T-helper 9 cell (primary cell): ENCODE results near the gene RAP2C.

Experiments used
- DNase-seq: peaks from one replicate; pipeline ENCODE4 v3.0.0-alpha.2; 2020
- total RNA-seq, 2 donors: gene quantifications; one replicate each; lab custom pipeline; 2026; lab: John Stamatoyannopoulos, UW

Gene RAP2C
- total RNA-seq, result 75.1 to 95.3 reads per million in 2 donors

- DNase-seq, result peak; percentile 40
These were observed at the start of gene RAP2C for GRCh38 chrX:132219343-132219768. TSS of gene RAP2C (minus strand) at chrX:132219447. CDS start at chrX:132217268, 2,179 bp downstream.

GRCh38 chrX:132267392-132267791 is 48.1 kb upstream of the RAP2C start:
- no peak for DNase-seq

GRCh38 chrX:132266583-132267355 is 47.5 kb upstream of the RAP2C start:
- no peak for DNase-seq

GRCh38 chrX:132263127-132263526 is 43.9 kb upstream of the RAP2C start:
- no peak for DNase-seq

- no peak for DNase-seq
These were observed 39.3 kb upstream of the RAP2C start for GRCh38 chrX:132258509-132258908.

GRCh38 chrX:132257116-132257515 is 37.9 kb upstream of the RAP2C start:
- DNase-seq, result no peak

- DNase-seq, result no peak
These were observed 16.9 kb upstream of the RAP2C start for GRCh38 chrX:132236121-132236520.

- no peak for DNase-seq
These were observed 16.2 kb upstream of the RAP2C start for GRCh38 chrX:132235488-132235887.

GRCh38 chrX:132231587-132231986 is 12.3 kb upstream of the RAP2C start:
- no peak for DNase-seq

- no peak for DNase-seq
These were observed 8.3 kb upstream of the RAP2C start for GRCh38 chrX:132227383-132228112.

GRCh38 chrX:132226169-132226568 is 6.9 kb upstream of the RAP2C start:
- no peak for DNase-seq

GRCh38 chrX:132218100-132218812 is 991 bp downstream of the RAP2C start:
- peak; percentile 65 for DNase-seq

- DNase-seq, result peak; percentile 64
These were observed 1.8 kb downstream of the RAP2C start for GRCh38 chrX:132217203-132218073.

- DNase-seq, result no peak
These were observed 2.4 kb downstream of the RAP2C start for GRCh38 chrX:132216806-132217202.

- no peak for DNase-seq
These were observed 3.0 kb downstream of the RAP2C start for GRCh38 chrX:132216283-132216682.

GRCh38 chrX:132214518-132214917 is 4.7 kb downstream of the RAP2C start:
- DNase-seq, result no peak

- DNase-seq, result no peak
These were observed 9.7 kb downstream of the RAP2C start for GRCh38 chrX:132209527-132209926.

- no peak for DNase-seq
These were observed 10.8 kb downstream of the RAP2C start for GRCh38 chrX:132208422-132208821.

- no peak for DNase-seq
These were observed 11.3 kb downstream of the RAP2C start for GRCh38 chrX:132207996-132208395.

GRCh38 chrX:132206259-132206658 is 13.0 kb downstream of the RAP2C start:
- no peak for DNase-seq

GRCh38 chrX:132204629-132205028 is 14.6 kb downstream of the RAP2C start:
- DNase-seq, result no peak

GRCh38 chrX:132200976-132201375 is 18.3 kb downstream of the RAP2C start:
- no peak for DNase-seq
